OCI-LY1 (cell line): ENCODE results near the gene CACNG7.

Experiments used
- H2AFZ ChIP-seq: fragments of 200-600 bp; sonication (generic), shearing (Covaris generic); 2 replicates; pipeline ENCODE4 v1.6.0; 2014; ENCODE audit warnings: antibody characterized with exemption, mild to moderate bottlenecking, low read length
- H3F3A ChIP-seq: fragments of 200-600 bp; sonication (generic), shearing (Covaris generic); 2 replicates; pipeline ENCODE4 v1.6.0; 2014; ENCODE audit warnings: mild to moderate bottlenecking, antibody characterized with exemption, low read length, moderate library complexity; ENCODE audit not compliant: insufficient read depth
- H3K27ac ChIP-seq: fragments of 200-600 bp; sonication (generic); 2 replicates; pipeline ENCODE4 v1.5.1; 2014; ENCODE audit warnings: low read length, mixed run types, mild to moderate bottlenecking, low read depth; ENCODE audit not compliant: poor library complexity, severe bottlenecking
- H3K27me3 ChIP-seq: fragments of 200-600 bp; sonication (generic); 2 replicates; pipeline ENCODE4 v1.6.0; 2014; ENCODE audit warnings: antibody characterized with exemption, mild to moderate bottlenecking, low read length, moderate library complexity; ENCODE audit not compliant: insufficient read depth
- H3K36me3 ChIP-seq: fragments of 200-600 bp; sonication (generic); 2 replicates; pipeline ENCODE4 v1.6.1; 2014; ENCODE audit warnings: mild to moderate bottlenecking, antibody characterized with exemption, low read length, moderate library complexity, mixed read lengths; ENCODE audit not compliant: insufficient read depth
- H3K4me1 ChIP-seq: fragments of 200-600 bp; sonication (generic); 2 replicates; pipeline ENCODE4 v1.5.1; 2014; ENCODE audit warnings: mild to moderate bottlenecking, low read length, moderate library complexity; ENCODE audit not compliant: insufficient read depth, severe bottlenecking
- H3K4me2 ChIP-seq: fragments of 200-600 bp; sonication (generic), shearing (Covaris generic); 2 replicates; pipeline ENCODE4 v1.6.1; 2014; ENCODE audit warnings: low read length
- H3K4me3 ChIP-seq: fragments of 200-600 bp; sonication (generic); 2 replicates; pipeline ENCODE4 v1.5.1; 2014; ENCODE audit warnings: low read length, low read depth, mild to moderate bottlenecking, mixed read lengths; ENCODE audit not compliant: poor library complexity, severe bottlenecking
- H3K79me2 ChIP-seq: fragments of 200-600 bp; shearing (Covaris generic); 2 replicates; pipeline ENCODE4 v1.6.1; 2016; ENCODE audit warnings: mixed run types, low read length, mixed read lengths; ENCODE audit not compliant: insufficient read depth
- H3K9ac ChIP-seq: fragments of 200-600 bp; sonication (generic), shearing (Covaris generic); 2 replicates; pipeline ENCODE4 v1.6.1; 2014; ENCODE audit warnings: mild to moderate bottlenecking, low read length, mixed read lengths
- H3K9me2 ChIP-seq: fragments of 200-600 bp; sonication (generic), shearing (Covaris generic); 2 replicates; pipeline ENCODE4 v1.6.1; 2014; ENCODE audit warnings: low read depth, mild to moderate bottlenecking, low read length, mixed read lengths
- H3K9me3 ChIP-seq: fragments of 200-600 bp; shearing (Covaris generic); 2 replicates; pipeline ENCODE4 v1.6.1; 2014; ENCODE audit warnings: low read length, mixed read lengths
- H4K20me1 ChIP-seq: fragments of 200-600 bp; sonication (generic), shearing (Covaris generic); 2 replicates; pipeline ENCODE4 v1.6.0; 2016; ENCODE audit warnings: mild to moderate bottlenecking, low read length; ENCODE audit not compliant: insufficient read depth
- CTCF ChIP-seq: fragments of 200-600 bp; sonication (generic), shearing (Covaris generic); IDR thresholded peaks from 2 replicates; pipeline ENCODE4 v1.5.1; 2017; ENCODE audit warnings: mild to moderate bottlenecking, antibody characterized with exemption, low read length, moderate library complexity, mixed read lengths
- EZH2 ChIP-seq: fragments of 200-600 bp; sonication (generic), shearing (Covaris generic); IDR thresholded peaks from 2 replicates; pipeline ENCODE4 v1.8.0; 2017; ENCODE audit warnings: borderline replicate concordance, mixed run types, mild to moderate bottlenecking, antibody characterized with exemption, low read length, moderate library complexity, mixed read lengths

The CACNG7 gene

GRCh38 chr19:53910170-53910518 is 1.1 kb downstream of the CACNG7 start:
- no peaks in the 10 kb centered on the region for H3K79me2 ChIP-seq
- H3K4me3 ChIP-seq, result no peak overlapping the region
- no peaks in the 10 kb centered on the region for H3K9me3 ChIP-seq
- no peaks in the 10 kb centered on the region for H3F3A ChIP-seq
- no peak overlapping the region for H3K9ac ChIP-seq
- no peaks in the 10 kb centered on the region for H3K9me2 ChIP-seq
- H2AFZ ChIP-seq, result no peak overlapping the region
- no peaks in the 10 kb centered on the region for H4K20me1 ChIP-seq
- no peak overlapping the region for H3K4me2 ChIP-seq
- no peak overlapping the region for H3K27ac ChIP-seq
- TF ChIP-seq EZH2 (no peak), CTCF (no peak)
- no peaks in the 10 kb centered on the region for H3K4me1 ChIP-seq
- no peaks in the 10 kb centered on the region for H3K36me3 ChIP-seq
- no peaks in the 10 kb centered on the region for H3K27me3 ChIP-seq

GRCh38 chr19:53912653-53913052 is 3.6 kb downstream of the CACNG7 start:
- H3F3A ChIP-seq, result no peaks in the 10 kb centered on the region
- no peaks in the 10 kb centered on the region for H3K36me3 ChIP-seq
- H3K4me3 ChIP-seq, result no peak overlapping the region
- H4K20me1 ChIP-seq, result no peaks in the 10 kb centered on the region
- no peaks in the 10 kb centered on the region for H3K9me3 ChIP-seq
- H2AFZ ChIP-seq, result no peak overlapping the region
- H3K9me2 ChIP-seq, result no peaks in the 10 kb centered on the region
- no peaks in the 10 kb centered on the region for H3K27me3 ChIP-seq
- no peaks in the 10 kb centered on the region for H3K79me2 ChIP-seq
- TF ChIP-seq CTCF (peak; percentile 44), EZH2 (no peak)
- no peaks in the 10 kb centered on the region for H3K4me1 ChIP-seq
- H3K4me2 ChIP-seq, result no peak overlapping the region
- no peak overlapping the region for H3K9ac ChIP-seq
- no peak overlapping the region for H3K27ac ChIP-seq

GRCh38 chr19:53915000-53915399 is 5.9 kb downstream of the CACNG7 start:
- no peaks in the 10 kb centered on the region for H3K79me2 ChIP-seq

More at GRCh38 chr19:53915000-53915399, 5.9 kb downstream of the CACNG7 start:
- no peaks in the 10 kb centered on the region for H3K9me2 ChIP-seq
- H3K27me3 ChIP-seq, result no peaks in the 10 kb centered on the region
- H3K9ac ChIP-seq, result no peak overlapping the region
- no peaks in the 10 kb centered on the region for H3K36me3 ChIP-seq
- H3K4me3 ChIP-seq, result no peak overlapping the region
- H3K4me1 ChIP-seq, result no peaks in the 10 kb centered on the region
- no peak for TF ChIP-seq CTCF
- TF ChIP-seq EZH2, result no peak
- no peaks in the 10 kb centered on the region for H3K9me3 ChIP-seq
- no peak overlapping the region for H3K4me2 ChIP-seq
- no peaks in the 10 kb centered on the region for H3F3A ChIP-seq
- no peaks in the 10 kb centered on the region for H4K20me1 ChIP-seq
- H2AFZ ChIP-seq, result no peak overlapping the region
- no peak overlapping the region for H3K27ac ChIP-seq
